ENCODE measurements around the gene TRAF7. TPM values are rescaled to one million over a fixed set of nuclear protein-coding genes. Genes with fewer than 3 reads are reported as not detected.

The TRAF7 gene
- total RNA-seq, 4 donors from 2014 or later = 31.9 to 42.7 (median 34.3) TPM

DNA sequence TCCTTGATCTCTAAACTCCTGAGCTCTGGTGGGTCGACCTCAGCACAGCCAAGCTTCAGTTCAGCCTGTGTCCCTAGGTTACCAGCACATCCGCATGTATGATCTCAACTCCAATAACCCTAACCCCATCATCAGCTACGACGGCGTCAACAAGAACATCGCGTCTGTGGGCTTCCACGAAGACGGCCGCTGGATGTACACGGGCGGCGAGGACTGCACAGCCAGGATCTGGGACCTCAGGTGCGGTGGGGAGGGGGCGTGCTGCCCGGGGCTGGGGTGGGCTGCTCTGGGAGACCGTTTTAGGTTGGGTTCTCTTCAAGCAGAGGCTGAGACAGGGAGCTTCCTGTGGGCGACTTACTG, 50.8 kb downstream of the TRAF7 start:
- DNase-seq (ENCODE audit: low spot score) (no peak), ATAC-seq (ENCODE audit: low FRiP score) (no peak)
- no peak for TF ChIP-seq CTCF (IDR thresholded peaks at IDR 0.05)

DNA sequence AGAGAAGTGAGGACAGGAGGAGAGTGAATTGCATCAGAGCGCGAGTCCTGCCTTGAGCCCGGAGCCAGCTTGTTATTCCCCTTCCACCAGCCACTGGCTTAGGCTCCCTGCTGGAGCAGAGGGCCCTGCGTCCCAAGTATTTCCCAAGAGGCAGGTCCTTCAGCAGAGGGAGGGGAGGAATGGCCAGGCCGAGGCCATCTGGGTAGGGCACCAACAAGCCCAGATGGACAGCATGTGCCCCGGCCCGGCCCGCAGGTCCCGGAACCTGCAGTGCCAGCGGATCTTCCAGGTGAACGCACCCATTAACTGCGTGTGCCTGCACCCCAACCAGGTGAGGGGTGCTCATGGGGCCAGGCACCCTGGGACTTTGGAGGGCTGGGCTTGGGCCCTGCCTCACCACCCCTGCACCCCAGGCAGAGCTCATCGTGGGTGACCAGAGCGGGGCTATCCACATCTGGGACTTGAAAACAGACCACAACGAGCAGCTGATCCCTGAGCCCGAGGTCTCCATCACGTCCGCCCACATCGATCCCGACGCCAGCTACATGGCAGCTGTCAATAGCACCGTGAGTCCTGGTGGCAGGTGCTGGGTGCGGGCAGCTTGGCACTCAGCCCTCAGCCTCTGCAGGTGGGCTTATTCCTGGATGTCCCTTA, 51.3 kb downstream of the TRAF7 start:
- DNase-seq (ENCODE audit: low spot score) = no peak
- no peak for TF ChIP-seq CTCF (IDR thresholded peaks at IDR 0.05)
- no peak for ATAC-seq (ENCODE audit: low FRiP score)

DNA sequence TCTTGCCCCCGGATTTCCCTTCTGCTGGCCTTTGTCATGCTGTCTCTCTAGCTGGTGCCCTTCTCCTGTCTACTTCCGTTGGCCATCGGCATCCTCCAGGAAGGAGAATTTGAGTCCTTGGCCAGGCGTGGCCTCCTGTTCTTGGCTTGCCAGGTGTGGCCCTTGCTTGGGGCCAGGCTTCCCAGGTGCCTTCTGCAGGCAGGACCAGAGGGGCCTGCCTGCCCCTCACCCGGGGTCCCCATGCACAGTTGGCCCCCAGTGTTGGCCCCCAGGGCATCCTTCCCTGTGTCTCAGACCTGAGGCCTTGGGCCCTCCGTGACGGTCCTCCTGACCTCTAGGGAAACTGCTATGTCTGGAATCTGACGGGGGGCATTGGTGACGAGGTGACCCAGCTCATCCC, 52.3 kb downstream of the TRAF7 start:
- no peak for TF ChIP-seq CTCF (IDR thresholded peaks at IDR 0.05)
- DNase-seq (ENCODE audit: low spot score) (no peak), ATAC-seq (ENCODE audit: low FRiP score) (no peak)

GRCh38 chr16:2208308-2208707, 52.7 kb downstream of the TRAF7 start:
- DNase-seq (ENCODE audit: low spot score) = no peak
- no peak for ATAC-seq (ENCODE audit: low FRiP score)
- no peak for TF ChIP-seq CTCF (IDR thresholded peaks at IDR 0.05)

DNA sequence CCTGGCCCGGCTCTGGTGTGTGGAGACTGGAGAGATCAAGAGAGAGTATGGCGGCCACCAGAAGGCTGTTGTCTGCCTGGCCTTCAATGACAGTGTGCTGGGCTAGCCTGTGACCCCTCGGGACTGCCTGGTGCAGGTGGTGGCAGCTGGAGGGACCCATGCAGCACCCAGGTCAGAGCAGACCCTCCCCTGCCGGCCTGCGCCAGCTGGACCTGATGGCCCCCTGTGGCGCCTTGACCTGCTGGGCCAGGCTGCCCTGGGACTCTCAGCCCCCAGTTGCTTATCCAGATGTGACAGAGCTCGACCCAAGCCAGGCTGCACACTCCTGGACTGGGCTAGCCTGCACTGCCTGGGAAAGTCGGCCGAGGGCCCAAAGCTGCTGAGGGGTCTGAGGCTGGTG, 53.2 kb downstream of the TRAF7 start:
- DNase-seq (ENCODE audit: low spot score) = no peak
- ATAC-seq (ENCODE audit: low FRiP score) = no peak
- TF ChIP-seq CTCF (IDR thresholded peaks at IDR 0.05) = no peak

DNA sequence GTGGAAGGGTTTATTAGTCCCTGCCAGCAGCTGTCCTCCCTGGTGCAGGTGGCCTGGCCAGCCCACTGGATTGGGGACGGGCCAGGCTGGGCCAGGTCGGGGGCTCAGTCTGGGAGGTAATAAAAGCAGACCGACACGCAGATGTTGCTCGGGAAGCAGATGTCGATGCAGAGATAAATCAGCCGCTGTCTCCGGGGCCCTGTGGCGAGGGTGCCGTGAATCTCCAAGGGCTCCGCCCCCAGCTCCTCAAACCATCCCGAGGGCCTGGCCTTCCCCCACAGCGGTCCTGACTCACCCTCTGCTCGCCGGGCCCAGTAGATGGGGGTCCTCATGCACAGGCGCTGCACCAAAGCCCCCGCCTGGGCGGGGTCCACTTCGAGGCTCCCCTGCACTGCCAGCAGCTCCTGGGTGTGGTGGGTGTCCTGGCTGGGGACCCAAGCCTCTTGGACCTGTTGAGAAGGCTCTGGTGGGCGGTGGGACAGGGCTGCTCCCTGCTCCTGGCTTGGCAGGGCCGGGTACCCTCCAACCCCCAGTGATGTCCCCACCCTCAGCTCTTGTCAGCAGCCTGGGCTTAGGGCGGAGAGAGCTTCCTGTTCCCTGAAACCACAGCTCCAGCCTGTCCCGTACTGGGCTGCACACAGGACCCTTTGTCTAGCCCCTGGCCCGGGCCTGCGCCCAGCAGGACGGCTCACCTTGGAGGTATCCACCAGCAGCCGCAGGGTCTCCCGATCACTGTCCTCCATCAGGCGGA, 53.9 kb downstream of the TRAF7 start:
- DNase-seq (ENCODE audit: low spot score) = no peak
- no peak for ATAC-seq (ENCODE audit: low FRiP score)
- no peak for TF ChIP-seq CTCF (IDR thresholded peaks at IDR 0.05)

DNA sequence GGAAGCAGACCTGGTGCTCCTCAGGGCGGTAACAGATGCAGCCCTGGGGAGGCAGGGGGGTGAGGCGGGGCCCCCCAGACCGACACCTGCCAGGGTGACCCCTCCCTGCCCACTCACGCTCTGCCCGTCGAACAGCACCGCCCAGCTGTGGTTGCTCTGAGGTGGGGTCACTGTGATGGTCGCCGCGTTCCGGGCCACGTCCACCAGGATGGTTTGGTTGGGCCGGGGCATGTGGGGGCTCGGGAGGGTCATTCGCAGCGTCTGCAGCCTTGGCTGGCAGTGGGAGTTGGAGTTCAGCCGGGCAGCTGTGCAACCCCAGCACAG, 54.4 kb downstream of the TRAF7 start:
- DNase-seq (ENCODE audit: low spot score) = no peak
- TF ChIP-seq CTCF (IDR thresholded peaks at IDR 0.05) = no peak
- no peak for ATAC-seq (ENCODE audit: low FRiP score)

All from omental fat pad (tissue), 4 donors.